IPS-NIHi11 (cell line): ENCODE measurements around the gene PLVAP.

Source experiments
- DNase-seq: peaks from one replicate; pipeline ENCODE4 v3.0.0; 2012; ENCODE audit warnings: mixed read lengths, low spot score

PLVAP gene

DNA sequence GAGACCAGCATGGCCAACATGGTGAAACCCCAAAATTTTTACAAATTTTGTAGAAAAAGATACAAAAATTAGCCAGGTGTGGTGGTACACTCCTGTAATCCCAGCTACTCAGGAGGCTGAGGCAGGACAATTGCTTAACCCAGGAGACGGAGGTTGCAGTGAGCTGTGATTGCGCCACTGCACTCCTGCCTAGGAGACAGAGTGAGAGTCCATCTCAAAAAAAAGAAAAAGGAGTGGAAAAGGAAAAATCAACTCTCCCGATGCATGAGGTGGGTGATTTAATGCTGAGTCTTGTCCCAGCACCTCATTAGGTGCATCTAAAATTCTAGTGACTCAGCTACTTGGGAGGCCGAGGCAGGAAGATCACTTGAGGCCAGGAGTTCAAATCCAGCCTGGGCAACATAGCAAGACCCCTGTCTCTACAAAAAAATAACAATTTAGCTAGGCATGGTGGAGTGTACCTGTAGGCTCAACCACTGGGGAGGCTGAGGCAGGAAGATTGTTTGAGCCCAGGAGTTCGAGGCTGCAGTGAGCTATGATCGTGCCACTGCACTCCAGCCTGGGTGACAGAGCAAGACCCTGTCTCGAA, 20.0 kb downstream of the PLVAP start:
- no peak for DNase-seq

DNA sequence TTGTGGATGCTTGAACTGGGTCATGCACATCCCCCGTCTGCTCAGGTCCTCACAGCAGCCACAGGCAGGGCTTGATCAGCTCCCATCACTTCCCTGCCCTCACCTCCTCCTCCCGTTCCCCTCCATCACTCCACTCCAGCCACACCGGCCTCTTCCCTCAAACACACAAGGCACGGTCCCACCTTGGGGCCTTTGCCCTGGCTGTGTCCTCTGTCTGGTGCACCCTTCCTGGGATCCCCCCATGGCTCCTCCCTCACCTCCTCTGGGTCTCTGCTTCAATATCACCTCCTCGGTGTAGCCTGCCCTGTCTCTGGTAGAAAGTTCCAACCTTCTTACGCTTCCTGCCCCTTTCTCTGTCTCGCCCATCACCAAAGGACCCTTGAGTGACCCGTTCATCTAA, 23.8 kb downstream of the PLVAP start:
- no peak for DNase-seq

DNA sequence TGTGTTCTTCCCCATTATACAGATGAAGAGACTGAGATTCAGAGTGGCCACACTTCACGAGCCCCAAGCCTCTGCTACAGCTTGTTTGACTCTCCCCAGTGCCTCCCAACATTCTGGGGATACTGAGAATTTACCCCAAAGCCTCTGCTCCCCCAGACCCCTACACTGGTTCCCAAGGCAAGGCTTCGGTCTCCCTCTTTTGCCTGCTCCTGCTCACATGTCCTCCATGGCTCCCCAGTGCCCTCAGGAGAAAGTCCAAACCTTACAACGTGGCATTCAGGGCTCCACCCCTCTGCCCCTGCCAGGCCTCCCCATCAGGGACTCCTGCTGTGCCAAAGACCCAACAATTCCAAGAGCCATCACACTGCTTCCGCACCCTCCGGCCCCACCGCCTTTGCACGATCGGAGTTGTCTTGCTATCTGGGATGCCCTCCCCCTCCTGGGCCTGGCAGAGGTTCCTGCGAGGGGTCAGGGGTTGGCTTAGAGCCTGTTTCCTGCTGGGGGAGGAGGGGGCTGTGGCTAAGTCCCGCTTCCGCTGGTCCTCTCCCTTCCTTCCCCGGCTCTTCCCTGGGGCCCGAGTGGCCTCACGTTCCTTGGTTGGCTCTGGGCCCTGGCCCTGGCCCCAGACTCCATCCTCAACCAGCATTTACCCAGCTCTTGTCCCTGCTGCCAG, 24.4 kb downstream of the PLVAP start:
- DNase-seq = no peak

DNA sequence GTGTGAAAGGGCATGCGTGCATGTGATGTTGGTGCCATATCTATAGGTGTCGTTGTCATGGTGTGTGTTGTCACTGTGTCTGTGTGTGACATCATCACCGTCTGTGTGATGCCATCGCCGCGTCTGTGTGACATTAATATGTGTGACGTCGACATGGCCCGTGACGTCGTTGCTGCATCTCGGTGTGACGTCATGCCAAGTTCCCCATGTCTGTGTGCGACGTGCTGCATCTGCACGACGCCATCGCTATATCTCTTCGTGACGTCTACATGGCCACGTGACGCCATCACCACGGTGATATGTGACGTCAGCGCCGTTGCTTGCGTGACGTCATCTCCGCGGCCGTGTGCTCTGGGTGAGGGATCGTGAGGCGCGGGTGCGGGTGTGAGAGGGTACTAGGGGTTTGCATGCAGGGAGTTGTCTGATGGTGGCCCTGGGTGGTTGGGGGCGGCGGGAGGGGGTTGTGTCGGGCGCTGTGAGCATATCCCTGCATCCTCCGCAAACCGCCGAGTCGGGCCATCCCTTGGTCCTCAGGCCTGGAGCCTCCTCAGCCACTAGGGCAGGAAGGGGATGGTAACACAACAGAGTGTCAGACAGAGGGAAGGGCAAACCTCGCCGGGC, 25.2 kb downstream of the PLVAP start:
- DNase-seq = no peak

DNA sequence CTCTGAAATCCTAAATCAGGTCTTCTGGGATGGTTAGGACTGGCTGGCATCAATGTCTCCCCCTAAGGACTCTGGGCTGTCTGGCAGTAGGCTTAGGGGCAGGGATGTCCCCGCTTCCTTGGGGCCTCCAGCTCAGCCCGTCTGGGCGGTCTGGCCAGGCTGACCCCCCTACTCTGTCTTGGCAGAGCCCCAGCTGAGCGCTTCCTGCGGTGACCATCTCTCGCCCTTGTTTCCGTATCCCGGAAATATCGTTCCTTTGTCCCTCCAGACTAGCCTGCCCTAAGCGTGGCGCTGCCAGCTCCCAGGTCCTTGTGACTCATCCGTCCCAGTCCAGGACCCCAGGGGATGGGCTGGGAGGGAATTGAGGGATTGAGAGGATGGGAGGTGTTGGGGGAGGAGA, 28.4 kb downstream of the PLVAP start:
- DNase-seq = peak; percentile 72

DNA sequence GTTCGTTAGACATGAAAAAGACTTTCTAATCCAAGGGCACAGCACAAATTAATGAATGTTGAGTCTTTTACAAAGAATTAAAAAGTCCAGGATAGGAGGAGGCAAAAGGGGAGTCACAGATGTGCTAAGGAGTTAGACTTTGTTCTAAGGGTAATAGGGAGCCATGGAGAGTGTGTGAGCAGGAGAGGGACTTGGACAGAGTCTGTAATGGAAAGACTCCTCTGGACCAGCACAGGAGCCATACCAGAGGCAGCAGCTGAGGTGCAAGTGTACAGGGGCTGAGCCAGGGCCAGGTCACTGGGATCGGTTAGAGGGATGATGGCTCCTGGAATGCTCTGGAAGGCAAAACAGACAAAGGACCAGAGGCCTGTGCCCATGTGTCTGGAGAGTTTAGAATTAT, 29.3 kb downstream of the PLVAP start:
- DNase-seq = no peak

DNA sequence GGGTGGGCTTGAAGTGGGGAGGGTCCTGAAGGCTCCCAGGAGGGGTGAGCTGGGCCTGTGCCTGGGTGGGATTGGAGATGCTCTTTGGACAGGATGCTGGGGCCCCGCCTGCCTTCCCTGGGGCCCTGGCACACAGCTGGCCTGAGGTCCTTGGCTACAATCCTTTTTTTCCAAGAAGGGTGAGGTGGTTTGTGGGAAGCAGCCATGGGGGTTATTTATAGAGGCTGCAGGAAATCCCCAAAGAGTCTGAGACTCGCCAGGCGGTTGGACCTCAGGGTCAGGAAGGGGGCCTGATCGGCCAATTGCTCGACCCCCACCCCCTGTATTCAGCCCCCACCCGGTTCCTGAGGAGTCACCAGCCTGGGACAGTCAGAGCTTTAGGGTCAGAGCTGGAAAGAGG, 29.8 kb downstream of the PLVAP start:
- DNase-seq = no peak

DNA sequence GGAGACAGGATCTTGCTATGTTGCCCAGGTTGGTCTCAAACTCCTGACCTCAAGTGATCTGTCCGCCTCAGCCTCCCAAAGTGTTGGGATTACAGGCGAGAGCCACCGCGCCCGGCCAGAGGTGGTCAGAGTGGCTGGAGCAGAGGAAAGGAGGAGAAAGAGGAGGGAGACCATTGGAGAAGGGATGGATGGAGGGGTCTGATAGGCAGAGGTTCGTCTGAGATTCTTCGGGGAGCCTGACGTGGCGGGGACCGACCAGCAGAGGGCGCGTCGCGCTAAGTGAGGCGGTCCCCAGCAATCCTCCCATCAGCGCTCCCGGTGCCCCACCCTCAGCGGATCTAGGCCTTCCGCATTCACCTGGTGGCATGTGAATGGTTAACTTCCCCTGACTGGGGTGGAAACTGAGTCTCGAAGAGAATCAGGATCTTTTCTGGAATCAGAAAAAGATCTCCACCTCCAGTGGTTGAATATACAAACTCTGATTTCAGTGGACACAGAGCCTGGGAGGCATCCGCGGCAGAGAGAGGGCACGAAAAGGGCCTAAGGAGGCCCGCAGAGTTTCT, 31.0 kb downstream of the PLVAP start:
- peak; percentile 87 for DNase-seq

DNA sequence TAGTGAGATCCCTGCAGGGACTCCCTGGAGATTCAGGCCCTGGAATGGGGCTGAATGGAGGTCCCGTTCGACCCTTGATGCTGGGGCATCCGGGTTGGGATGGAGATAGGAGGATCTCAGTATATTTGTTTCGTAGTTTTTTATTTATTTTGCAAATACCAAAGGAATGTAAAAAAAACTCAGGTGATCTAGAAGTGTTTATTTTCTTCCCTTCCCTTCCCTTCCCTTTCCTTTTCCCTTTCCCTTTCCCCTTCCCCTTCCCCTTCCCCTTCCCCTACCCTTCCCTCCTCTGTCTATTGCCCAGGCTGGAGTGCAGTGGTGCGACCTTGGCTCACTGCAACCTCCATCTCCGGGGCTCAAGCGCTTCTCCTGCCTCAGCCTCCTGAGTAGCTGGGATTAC, 35.3 kb downstream of the PLVAP start:
- DNase-seq = no peak

DNA sequence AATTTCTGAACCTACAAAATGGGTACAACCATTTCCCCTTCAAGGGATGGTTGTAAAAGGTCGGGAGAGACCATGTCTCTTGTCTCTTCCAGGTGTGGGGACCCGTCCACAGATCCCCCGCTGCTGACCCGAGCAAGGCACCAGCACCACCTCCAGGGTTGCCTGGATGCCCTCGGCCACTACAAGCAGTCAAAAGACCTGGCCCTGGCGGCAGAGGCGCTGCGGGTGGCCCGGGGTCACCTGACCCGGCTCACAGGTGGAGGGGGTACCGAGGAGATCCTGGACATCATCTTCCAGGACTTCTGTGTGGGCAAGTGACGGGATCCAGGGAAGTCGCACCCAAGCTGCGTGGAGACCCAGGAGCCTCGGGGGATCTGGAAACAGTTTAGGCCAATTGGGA, 35.8 kb downstream of the PLVAP start:
- no peak for DNase-seq

DNA sequence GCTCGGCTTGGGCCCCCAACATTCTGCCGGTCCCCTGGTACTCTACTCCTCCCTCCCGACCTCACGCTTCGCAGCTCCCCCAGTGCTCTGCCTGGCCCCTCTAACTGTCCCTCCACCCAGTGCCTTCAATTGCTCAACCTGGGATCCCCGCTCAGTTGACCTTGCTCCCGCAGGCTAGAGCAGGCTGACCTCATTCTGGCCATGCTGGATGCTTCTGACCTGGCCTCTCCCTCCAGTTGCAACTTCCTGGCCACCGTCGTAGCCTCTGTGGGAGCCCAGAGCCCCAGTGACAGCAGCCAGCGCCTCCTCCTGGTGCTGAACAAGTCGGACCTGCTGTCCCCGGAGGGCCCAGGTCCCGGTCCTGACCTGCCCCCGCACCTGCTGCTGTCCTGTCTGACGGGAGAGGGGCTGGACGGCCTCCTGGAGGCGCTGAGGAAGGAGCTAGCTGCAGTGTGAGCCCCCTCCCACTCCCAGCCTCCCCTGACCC, 36.2 kb downstream of the PLVAP start:
- no peak for DNase-seq

DNA sequence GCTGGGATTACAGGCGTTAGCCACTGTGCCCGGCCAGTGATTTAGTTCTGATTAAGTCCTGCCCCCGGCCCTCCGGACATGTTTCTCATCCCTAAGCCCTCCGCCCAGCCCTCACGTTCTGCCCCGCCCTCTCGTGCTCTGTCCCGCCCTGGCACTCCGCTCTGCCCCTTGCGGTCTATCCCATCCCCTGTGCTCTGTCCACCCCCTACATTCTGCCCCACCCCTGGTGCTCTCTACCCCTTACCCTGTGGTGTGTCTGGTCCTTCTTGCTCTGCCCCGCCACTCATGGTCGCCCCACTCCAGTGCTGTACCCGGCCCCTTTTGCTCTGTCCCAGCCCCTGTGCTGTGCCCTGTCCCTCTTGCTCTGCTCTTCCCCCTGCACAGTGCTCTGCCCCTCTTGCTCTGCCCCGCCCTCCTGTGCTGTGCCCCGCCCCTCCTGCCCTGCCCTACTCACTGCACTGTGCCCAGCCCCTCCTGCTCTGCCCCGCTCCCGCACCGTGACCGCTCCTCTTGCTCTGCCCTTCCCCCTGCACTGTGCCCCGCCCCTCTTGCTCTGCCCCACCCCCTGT, 36.8 kb downstream of the PLVAP start:
- peak; percentile 44 for DNase-seq

DNA sequence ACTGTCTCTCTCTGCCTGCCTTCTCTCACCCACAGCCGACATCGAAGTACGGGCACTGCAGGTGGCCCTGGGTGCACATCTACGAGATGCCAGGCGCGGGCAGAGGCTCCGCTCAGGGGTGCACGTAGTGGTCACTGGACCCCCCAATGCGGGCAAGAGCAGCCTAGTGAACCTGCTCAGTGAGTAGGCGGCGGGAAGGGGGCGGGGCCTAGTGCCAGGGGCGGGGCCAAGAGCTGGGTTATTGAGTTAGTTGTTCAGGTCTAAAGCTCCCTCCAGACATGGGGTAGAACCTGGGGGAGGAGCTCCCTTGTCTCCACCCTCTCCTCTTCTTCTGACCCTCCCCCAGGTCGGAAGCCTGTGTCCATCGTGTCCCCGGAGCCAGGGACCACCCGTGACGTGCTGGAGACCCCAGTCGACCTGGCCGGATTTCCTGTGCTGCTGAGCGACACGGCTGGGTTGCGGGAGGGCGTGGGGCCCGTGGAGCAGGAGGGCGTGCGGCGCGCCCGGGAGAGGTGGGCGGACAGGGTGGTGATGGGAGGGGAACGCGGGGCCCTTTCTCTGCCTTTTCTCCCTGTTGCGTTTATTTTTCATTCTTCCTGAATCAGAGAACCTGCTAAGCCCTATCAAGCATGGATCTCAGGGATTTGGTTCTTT, 37.9 kb downstream of the PLVAP start:
- DNase-seq = peak; percentile 64

DNA sequence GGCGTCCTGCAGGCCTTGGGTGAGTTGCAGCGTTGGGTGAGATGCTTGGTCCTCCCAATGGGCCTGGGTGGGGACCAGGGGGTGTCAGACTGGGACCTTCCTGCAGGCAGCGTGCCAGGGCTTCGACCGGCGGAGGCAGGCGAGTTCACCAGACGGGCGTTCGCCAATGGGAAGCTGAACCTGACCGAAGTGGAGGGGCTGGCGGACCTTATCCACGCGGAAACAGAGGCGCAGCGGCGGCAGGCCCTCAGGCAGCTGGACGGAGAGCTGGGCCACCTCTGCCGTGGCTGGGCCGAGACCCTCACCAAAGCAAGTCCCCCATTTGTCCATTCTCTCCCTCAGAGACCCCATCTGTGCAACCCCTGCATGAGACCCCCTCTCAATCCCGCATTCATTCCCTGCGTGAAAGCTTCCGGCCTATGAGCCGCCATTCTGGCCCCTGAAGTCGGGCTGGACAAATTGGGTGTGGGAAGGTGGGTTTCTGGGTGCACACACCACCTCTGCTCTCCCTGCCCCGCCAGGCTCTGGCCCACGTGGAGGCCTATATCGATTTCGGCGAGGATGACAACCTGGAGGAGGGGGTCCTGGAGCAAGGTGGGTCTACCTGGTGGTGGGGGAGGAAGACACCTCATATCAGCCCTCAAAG, 38.6 kb downstream of the PLVAP start:
- DNase-seq = no peak

DNA sequence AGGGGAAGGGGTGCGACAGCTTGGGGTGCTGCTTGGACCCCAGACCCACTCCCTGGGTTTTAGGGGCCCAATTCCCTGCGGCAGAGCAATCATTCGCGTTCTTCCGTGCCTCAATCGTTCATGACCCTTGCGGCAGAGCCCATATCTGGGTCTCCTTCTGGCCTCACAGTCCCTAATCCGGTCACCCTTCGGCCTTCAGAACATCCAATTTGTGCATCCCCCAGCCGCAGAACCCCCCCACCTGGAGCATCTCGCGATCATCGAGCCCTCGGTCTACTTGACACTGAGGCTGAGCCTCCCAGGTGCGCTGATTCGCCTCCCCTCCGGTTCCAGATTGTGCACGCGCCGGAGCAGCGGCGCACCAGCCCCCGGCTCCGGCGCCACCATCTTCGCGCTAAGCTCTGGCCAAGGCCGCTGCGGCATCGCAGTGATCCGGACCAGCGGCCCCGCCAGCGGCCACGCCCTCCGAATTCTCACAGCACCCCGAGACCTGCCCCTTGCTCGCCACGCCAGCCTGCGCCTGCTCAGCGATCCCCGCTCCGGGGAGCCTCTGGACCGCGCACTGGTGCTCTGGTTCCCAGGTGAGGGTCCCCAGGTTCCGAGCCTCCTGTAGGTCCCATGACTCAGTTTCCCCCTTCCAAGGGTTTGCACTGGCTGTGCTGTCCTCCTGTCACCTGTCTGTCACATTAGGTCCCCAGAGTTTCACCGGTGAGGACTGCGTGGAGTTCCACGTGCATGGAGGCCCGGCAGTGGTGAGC, 39.3 kb downstream of the PLVAP start:
- DNase-seq = peak; percentile 46

DNA sequence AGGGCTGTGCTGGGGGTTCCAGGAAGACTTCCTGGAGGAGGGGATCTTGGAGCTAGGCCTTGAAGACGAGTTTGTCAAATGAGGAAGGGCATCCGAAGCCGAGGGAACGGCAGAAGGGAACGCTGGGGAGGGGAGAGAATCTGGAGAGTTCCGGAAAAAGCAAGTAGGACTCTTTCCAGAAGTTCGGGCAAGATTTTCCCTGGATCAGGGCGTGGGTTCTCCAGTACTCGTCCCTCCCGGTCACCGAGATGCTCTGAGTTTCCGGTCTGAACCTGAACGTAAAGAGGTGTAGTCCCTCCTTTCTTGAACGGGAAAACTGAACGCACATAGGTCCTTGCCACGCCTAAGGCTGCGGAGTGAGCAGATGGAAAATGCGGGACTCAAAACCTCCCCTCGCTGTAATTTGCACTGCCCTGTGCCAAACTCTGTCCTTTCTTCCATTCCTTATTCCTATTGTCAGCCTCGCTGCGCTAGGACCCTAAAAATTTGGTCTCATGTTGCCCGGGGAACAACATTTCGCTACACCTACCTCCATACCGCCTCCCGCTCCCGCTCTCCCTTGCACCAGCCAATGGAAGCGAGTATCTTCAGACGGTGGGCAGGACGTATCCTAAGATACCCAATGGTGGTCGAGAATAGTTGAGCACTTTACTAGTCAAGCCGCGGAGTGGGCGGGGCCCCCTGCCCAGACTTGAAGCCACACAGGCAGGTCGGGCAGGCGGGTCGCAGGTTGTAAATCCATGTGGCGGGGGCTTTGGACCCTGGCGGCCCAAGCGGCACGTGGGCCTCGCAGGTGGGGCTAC, 40.1 kb downstream of the PLVAP start, which contains the start of gene GTPBP3:
TSS of gene GTPBP3 (plus strand) at position 682 of the 803 bp plus-strand sequence. CDS start at position 741, 59 bp downstream.
- peak; percentile 90 for DNase-seq

DNA sequence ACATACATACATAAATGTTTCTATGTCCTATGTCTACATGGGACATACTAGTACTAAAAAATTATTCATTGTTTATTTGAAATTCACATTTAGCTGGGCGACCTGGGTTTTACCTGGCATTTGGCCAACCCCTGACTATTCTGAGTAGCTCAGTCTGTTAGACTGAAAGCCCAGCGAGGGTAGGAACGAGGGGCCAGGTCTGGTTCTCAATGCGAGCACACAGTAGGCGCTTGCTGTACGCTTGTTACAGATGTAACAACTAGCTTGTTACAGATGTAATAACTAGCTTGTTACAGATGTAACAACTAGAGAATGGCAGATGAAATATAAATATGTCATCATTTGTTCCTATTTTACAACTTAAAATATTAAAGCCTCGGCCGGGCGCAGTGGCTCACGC, 41.6 kb downstream of the PLVAP start:
- DNase-seq = no peak

DNA sequence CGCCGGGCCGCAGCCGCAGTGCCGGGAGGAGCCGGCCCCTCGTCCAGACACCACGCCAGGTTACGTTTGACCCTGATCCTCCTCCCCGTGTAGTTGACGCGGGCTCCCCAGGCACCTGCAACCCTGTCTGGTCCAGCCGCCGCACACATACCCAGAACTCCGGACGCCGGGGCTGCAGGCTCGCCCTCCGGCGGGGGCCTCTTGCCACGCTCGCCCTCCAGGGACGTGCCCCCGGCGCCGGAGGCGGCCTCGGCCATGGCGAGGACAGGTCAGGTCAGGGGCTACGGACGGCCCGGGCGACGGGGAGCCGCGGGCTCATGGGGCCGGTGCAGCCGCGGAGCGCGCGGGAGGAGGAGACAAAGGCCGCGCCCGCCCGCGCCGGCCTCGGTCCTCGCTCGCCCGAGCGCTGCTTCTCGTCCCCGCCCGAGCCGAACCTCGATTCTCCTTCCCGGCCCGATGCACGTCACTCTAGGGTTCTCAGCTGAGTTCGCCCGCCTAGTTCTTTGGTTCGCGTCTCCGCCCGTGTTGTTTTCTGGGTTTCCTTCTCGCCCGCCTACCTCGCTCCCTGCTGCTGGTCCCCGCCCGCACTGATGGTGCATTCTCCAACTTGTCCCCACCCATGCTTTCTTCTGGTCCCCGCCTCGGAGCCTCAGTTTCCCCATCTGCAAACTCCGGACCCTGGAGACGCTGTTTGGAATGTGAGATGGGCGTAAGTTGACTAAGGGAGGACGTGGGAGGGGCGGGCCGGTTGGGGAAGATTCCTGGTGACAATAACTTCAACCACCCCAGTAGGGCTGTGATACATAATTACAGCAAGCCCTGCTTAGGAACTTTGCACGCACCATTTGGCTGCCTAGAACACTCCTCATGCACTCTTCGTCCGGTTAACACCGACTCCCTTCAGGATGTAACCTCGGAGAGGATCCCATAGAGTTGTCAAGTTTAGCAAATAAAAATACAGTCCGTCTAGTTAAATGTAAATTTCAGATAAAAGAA, 42.4 kb downstream of the PLVAP start, which contains the start of gene ANO8:
TSS of gene ANO8 (minus strand) at position 442 of the 996 bp plus-strand sequence. CDS start at position 257, 185 bp downstream.
- DNase-seq = peak; percentile 83
